ENCODE measurements around the gene BACE1-AS.
"Not testable (repeated sequence)": the region's sequence is repeated elsewhere in the genome, so short reads cannot be mapped to it uniquely, and the experiment has no call there.

The BACE1-AS gene

GRCh38 chr11:117258576-117258975 is 32.6 kb upstream of the BACE1-AS start:
- no peaks in the 10 kb centered on the region for H3F3A ChIP-seq (ENCODE audit: control insufficient read depth, insufficient read depth)
- H3K9me3 ChIP-seq (ENCODE audit: control insufficient read depth, insufficient read depth, low read length) = no peaks in the 10 kb centered on the region
- H3K27ac ChIP-seq (ENCODE audit: low read depth, low read length) = no peak overlapping the region
- H3K79me2 ChIP-seq (ENCODE audit: control insufficient read depth, low read length) = no peaks in the 10 kb centered on the region
- no peaks in the 10 kb centered on the region for H3K36me3 ChIP-seq (ENCODE audit: control insufficient read depth, low read length)
- TF ChIP-seq CTCF (IDR thresholded peaks at IDR 0.05; ENCODE audit: low read depth, low read length, poor library complexity, severe bottlenecking) (no peak), EZH2phosphoT487 (IDR thresholded peaks at IDR 0.05; ENCODE audit: borderline replicate concordance, low read length) (no peak)
- H3K27me3 ChIP-seq (ENCODE audit: control insufficient read depth, low read length) = no peaks in the 10 kb centered on the region
- no peak overlapping the region for H3K4me2 ChIP-seq (ENCODE audit: low read length)
- no peak overlapping the region for H3K4me3 ChIP-seq (ENCODE audit: low read length)
- H4K20me1 ChIP-seq (ENCODE audit: control insufficient read depth, insufficient read depth, low read depth, low read length) = no peaks in the 10 kb centered on the region
- H3K4me1 ChIP-seq (ENCODE audit: control insufficient read depth, low read length) = no peaks in the 10 kb centered on the region
- H3K9me2 ChIP-seq (replicated peaks; ENCODE audit: control insufficient read depth, low read length) = no peaks in the 10 kb centered on the region

GRCh38 chr11:117259417-117259816 is 31.7 kb upstream of the BACE1-AS start:
- no peak overlapping the region for H3K4me3 ChIP-seq (ENCODE audit: low read length)
- no peak for TF ChIP-seq CTCF (IDR thresholded peaks at IDR 0.05; ENCODE audit: low read depth, low read length, poor library complexity, severe bottlenecking)
- TF ChIP-seq EZH2phosphoT487 (IDR thresholded peaks at IDR 0.05; ENCODE audit: borderline replicate concordance, low read length) = no peak
- H3K27ac ChIP-seq (ENCODE audit: low read depth, low read length) = no peak overlapping the region
- no peaks in the 10 kb centered on the region for H3K4me1 ChIP-seq (ENCODE audit: control insufficient read depth, low read length)
- H4K20me1 ChIP-seq (ENCODE audit: control insufficient read depth, insufficient read depth, low read depth, low read length) = no peaks in the 10 kb centered on the region
- H3F3A ChIP-seq (ENCODE audit: control insufficient read depth, insufficient read depth) = no peaks in the 10 kb centered on the region
- H3K36me3 ChIP-seq (ENCODE audit: control insufficient read depth, low read length) = no peaks in the 10 kb centered on the region
- H3K9me2 ChIP-seq (replicated peaks; ENCODE audit: control insufficient read depth, low read length) = no peaks in the 10 kb centered on the region
- H3K4me2 ChIP-seq (ENCODE audit: low read length) = no peak overlapping the region
- no peaks in the 10 kb centered on the region for H3K9me3 ChIP-seq (ENCODE audit: control insufficient read depth, insufficient read depth, low read length)
- H3K79me2 ChIP-seq (ENCODE audit: control insufficient read depth, low read length) = no peaks in the 10 kb centered on the region
- no peaks in the 10 kb centered on the region for H3K27me3 ChIP-seq (ENCODE audit: control insufficient read depth, low read length)

GRCh38 chr11:117264624-117265323 is 26.4 kb upstream of the BACE1-AS start:
- not testable (repeated sequence) for H3K79me2 ChIP-seq (ENCODE audit: control insufficient read depth, low read length); H3K4me1 ChIP-seq (ENCODE audit: control insufficient read depth, low read length); H3K4me2 ChIP-seq (ENCODE audit: low read length)

GRCh38 chr11:117265745-117266144 is 25.4 kb upstream of the BACE1-AS start:
- TF ChIP-seq EZH2phosphoT487 (IDR thresholded peaks at IDR 0.05; ENCODE audit: borderline replicate concordance, low read length) = no peak
- TF ChIP-seq CTCF (IDR thresholded peaks at IDR 0.05; ENCODE audit: low read depth, low read length, poor library complexity, severe bottlenecking) = no peak
- Histone ChIP-seq H3K9me2 (replicated peaks; ENCODE audit: control insufficient read depth, low read length) (no peaks in the 10 kb centered on the region), H3K27ac (ENCODE audit: low read depth, low read length) (no peak overlapping the region), H3K36me3 (ENCODE audit: control insufficient read depth, low read length) (no peaks in the 10 kb centered on the region), H3K4me1 (ENCODE audit: control insufficient read depth, low read length) (no peaks in the 10 kb centered on the region), H3K4me3 (ENCODE audit: low read length) (no peak overlapping the region), H4K20me1 (ENCODE audit: control insufficient read depth, insufficient read depth, low read depth, low read length) (no peaks in the 10 kb centered on the region), H3K79me2 (ENCODE audit: control insufficient read depth, low read length) (no peaks in the 10 kb centered on the region), H3K4me2 (ENCODE audit: low read length) (no peak overlapping the region), H3K27me3 (ENCODE audit: control insufficient read depth, low read length) (no peaks in the 10 kb centered on the region), H3K9me3 (ENCODE audit: control insufficient read depth, insufficient read depth, low read length) (no peaks in the 10 kb centered on the region), H3F3A (ENCODE audit: control insufficient read depth, insufficient read depth) (no peaks in the 10 kb centered on the region)

More at GRCh38 chr11:117264624-117265323, 26.4 kb upstream of the BACE1-AS start:
- H3K27me3 ChIP-seq (ENCODE audit: control insufficient read depth, low read length); H3K36me3 ChIP-seq (ENCODE audit: control insufficient read depth, low read length); H4K20me1 ChIP-seq (ENCODE audit: control insufficient read depth, insufficient read depth, low read depth, low read length); H3K4me3 ChIP-seq (ENCODE audit: low read length); H3K9me2 ChIP-seq (replicated peaks; ENCODE audit: control insufficient read depth, low read length); H3K9me3 ChIP-seq (ENCODE audit: control insufficient read depth, insufficient read depth, low read length); H3F3A ChIP-seq (ENCODE audit: control insufficient read depth, insufficient read depth); H3K27ac ChIP-seq (ENCODE audit: low read depth, low read length): not testable (repeated sequence)

Measured in DOHH2 (cell line).